Measurements from ENCODE around the gene LENG9.

The LENG9 gene

GRCh38 chr19:54421521-54421920 lies 42.1 kb downstream of the LENG9 start:
- DNase-seq: no peak

- no peak for DNase-seq
These were observed 42.4 kb downstream of the LENG9 start for GRCh38 chr19:54421169-54421516.

- DNase-seq: no peak
These were observed 43.0 kb downstream of the LENG9 start for GRCh38 chr19:54420383-54421168.

DNA sequence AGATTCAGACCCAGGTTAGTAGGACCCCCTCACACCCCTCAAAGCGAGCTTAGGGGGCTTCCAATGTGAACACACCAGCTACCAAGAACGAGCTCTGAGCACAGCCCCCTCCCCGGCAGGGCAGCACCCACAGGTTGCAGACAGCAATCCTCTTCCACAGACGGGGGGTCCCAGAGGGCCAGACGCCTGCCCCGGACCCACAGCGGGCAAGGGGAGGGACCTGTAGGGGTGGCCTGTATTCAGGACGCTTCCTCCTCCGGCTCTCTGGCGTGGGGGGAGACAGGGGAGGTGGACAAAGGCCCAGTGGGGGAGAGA lies 43.6 kb downstream of the LENG9 start:
- DNase-seq: no peak

DNA sequence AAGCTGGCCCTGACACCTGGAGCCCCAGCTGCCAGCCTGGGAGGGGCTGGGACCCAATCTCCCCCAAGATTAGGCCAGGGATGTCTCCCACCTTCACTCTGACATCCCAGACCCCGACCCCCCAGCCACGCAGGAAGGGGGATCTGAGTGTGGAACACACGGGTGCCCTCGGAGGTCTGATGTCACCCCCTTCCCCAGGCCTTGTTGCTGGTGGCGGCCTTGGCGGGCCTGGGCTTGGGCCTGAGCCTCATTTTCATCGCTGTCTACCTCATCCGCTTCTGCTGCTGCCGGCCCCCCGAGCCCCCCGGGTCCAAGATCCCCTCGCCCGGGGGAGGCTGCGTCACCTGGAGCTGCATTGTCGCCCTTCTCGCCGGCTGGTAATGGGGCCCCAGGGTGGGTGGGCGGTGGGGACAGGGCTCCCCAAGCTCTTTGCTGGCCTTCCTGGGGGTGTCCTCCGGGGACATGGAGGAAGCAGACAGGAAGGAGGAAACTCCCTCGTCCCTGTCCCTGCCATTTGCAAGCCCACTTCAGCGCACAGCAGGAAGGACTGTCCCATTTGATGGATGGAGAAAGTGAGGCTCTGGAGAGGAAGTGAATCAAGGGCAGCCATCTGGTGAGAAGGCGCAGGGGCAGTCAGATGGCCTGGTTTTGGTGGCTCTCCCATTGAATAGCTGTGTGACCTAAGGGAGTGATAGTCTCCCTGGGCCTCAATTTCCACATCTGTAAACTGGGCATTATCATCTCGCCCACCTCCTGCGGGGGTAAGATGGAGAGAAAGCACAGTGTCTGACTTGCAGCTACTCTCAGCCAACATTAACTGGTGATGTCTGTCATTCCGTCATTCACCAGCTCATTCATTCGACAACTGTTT lies 44.4 kb downstream of the LENG9 start:
- no peak for DNase-seq

DNA sequence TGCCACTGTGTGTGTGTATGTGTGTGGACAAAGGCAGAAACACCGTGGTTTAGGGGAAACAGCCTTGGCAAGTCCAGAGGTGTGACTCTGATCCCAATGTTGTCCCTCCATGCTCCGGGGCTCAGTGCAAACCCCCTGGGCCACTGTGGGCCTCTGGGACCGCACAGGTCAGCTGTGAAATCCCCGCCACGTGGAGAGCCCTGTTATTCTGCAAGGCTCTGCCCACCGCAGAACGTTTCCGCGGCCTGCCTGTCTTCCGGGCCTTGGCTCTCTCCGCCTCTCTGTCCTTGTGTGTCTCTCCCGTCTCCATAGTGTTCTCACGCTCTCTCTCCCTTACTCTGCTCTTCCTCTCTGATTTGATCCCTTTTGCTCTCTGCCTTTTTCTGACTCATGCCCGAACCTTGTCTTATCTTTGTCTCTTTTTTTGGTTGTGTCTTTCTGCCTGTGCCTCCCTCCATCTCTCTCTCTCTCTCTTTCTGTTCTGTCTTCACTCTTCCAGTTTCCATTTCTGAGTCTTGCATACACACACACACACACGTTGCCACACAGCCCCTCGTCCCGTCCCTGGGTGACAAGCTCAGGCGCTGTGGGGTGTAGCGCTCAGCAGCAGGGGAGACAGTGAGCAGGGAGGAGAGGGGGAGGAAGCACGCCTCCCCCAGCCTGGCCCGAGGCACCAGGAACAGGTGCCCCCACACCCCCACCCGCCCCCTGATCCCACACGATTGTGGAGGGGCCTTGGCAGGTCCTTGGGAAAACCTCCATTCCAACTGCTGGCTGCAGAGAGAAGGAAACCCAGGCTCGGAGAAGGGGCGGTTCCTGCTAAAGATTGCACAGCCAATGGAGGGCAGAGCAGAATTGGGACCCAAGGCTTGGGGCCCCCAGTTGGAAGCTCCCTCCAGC lies 45.3 kb downstream of the LENG9 start:
- DNase-seq: no peak

DNA sequence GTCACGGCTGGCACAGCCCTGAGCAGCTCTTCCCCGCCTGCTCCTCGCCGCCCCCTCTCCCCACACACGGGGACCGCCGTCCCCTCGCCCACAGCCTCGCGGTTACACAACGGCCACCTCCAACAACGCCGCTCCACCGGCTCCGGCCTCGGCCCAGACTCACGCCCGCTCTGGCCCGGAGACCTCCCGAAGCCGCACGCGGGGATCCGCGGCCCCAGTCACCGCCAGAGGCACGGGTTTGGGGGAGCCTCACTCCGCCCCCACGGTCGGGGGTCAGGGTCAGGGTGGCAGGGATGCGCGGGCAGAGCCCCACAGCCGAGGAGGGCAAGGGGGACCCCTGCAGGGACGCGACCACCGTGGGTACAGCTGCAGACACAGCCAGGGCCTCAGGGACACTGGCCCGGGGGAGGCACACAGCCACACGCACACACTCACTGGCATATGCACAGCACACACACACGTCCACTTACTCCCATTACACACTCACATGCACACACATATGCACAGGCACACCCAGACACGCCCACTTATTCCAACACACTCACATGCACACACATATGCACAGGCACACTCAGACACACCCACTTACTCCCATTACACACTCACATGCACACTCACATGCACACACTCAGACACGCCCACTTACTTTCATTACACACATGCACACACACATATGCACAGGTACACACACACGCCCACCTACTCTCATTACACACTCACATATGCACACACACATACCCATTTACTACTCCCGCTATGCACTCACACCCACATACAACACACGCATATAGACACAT lies 46.7 kb downstream of the LENG9 start:
- DNase-seq: no peak

DNA sequence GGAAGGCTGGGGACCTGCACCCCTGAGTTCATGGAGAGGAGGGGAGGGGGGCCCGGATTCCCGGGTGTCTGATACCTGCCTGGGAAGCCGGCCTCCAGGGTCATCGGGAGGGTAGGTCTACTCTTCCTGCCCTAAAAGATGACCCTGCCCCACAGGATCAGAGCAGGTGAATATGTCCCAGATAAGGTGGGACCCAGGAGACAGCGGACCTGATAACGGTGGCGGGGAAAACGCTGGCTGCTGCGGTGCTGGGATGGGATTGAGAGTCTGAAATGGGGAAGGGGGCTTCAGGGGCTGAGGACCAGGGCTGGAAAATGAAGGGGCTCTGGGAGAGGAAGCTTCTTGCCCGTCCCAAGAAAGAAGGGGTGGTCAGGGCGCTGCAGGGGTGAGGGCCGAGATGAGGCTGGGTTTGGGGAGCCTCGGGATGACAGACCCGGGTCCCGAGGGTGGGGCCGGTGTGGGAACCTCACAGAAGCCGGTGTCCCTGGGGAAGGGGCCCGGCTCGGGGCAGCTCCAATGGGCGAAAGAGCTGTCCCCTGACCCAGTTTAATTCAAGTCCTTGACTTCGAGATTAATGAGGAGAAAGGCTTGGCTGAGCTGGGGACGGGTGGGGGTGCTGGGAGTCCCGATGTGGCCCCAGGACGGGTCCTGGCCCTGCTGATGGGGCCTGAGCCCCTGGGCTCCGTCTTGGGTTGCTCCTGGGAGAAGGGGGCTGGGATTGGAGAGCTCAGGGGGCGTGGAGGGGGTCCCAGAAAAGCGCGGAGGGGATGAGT lies 47.5 kb downstream of the LENG9 start:
- DNase-seq: no peak

- no peak for DNase-seq
These were observed 48.2 kb downstream of the LENG9 start, which contains the start of gene TTYH1 for GRCh38 chr19:54415208-54415900. Gene TTYH1 (plus strand): TSS chr19:54415464. CDS start chr19:54415553, 89 bp downstream.

- no peak for DNase-seq
These were observed 49.4 kb downstream of the LENG9 start for GRCh38 chr19:54414156-54414555.

DNA sequence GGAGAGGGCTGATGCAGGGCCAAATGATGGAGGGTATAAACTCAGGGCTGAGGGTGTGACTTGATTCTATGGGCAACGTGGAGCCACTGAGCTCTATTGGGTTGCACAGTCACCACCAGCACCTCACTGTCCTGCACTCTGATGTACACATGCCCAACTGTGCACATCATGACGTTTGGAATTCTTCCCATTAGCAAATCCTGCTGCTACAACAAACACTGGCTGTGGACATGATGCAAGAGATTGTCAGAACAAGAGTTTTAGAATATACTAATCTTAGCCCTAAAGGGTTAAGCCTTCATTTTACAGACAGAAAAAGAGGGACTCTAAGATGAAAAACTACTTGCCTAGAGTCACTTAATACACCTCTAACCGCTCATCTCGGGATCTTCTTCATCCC lies 50.7 kb downstream of the LENG9 start:
- DNase-seq: no peak

All from fibroblast of skin of abdomen (primary cell).